ENCODE data around the gene SHMT2. TPM values are rescaled to one million over a fixed set of nuclear protein-coding genes. Genes with fewer than 3 reads are reported as not detected.
A peak's percentile ranks its signal among the peaks of the same experiment; 100 is the strongest.

The SHMT2 gene
- total and polyA plus RNA-seq, 5 donors from 2014 or later = 108 to 300 (median 219) TPM

GRCh38 chr12:57212701-57213057, 16.8 kb upstream of the SHMT2 start:
- Mint-ChIP-seq H3K27ac (no peak overlapping the region), H3K27me3 (peaks cover 41% of the 10 kb centered on the region), H3K36me3 (no peaks in the 10 kb centered on the region), H3K4me1 (peaks cover 4 to 40% (median 27%) of the 10 kb centered on the region in 4 donors), H3K4me3 (no peak overlapping the region), H3K9me3 (peaks cover 0 to 2% (median 0%) of the 10 kb centered on the region in 7 donors)
- DNase-seq (no peak), ATAC-seq (ENCODE audit: low read depth in 2 of 2) (no peak)
- Histone ChIP-seq H3K36me3 (ENCODE audit: control insufficient read depth, insufficient read depth, low read length) (no peaks in the 10 kb centered on the region), H3K27me3 (ENCODE audit: control insufficient read depth, insufficient read depth, low read length) (peaks cover 23% of the 10 kb centered on the region), H3K9me3 (ENCODE audit: control insufficient read depth in 2 of 2, low read length in 2 of 2) (no peaks in the 10 kb centered on the region), H3K4me3 (ENCODE audit: low read depth, low read length) (no peak overlapping the region), H3K27ac (ENCODE audit: insufficient read depth, low read length, poor library complexity, severe bottlenecking) (no peak overlapping the region), H3K4me1 (ENCODE audit: control insufficient read depth, insufficient read depth, low read length, poor library complexity, severe bottlenecking) (peaks cover 43% of the 10 kb centered on the region)

GRCh38 chr12:57213058-57213715, 16.3 kb upstream of the SHMT2 start:
- H3K4me3 Mint-ChIP-seq = peak overlapping the region in 3 of 4 donors; percentile 28 to 58 (median 55)
- DNase-seq (peak; percentile 77 to 83 (median 82)), ATAC-seq (ENCODE audit: low read depth in 2 of 2) (peak; percentile 69 to 76)
- Histone ChIP-seq H3K4me3 (ENCODE audit: low read depth, low read length) (no peak overlapping the region), H3K27ac (ENCODE audit: insufficient read depth, low read length, poor library complexity, severe bottlenecking) (no peak overlapping the region), H3K9me3 (ENCODE audit: control insufficient read depth in 2 of 2, low read length in 2 of 2) (no peaks in the 10 kb centered on the region), H3K27me3 (ENCODE audit: control insufficient read depth, insufficient read depth, low read length) (peaks cover 24% of the 10 kb centered on the region), H3K36me3 (ENCODE audit: control insufficient read depth, insufficient read depth, low read length) (no peaks in the 10 kb centered on the region), H3K4me1 (ENCODE audit: control insufficient read depth, insufficient read depth, low read length, poor library complexity, severe bottlenecking) (peaks cover 44% of the 10 kb centered on the region)
- H3K4me1 Mint-ChIP-seq = peaks cover 4 to 45% (median 31%) of the 10 kb centered on the region in 4 donors
- H3K27me3 Mint-ChIP-seq = peaks cover 46% of the 10 kb centered on the region
- H3K36me3 Mint-ChIP-seq = no peaks in the 10 kb centered on the region
- peaks cover 0 to 2% (median 0%) of the 10 kb centered on the region in 7 donors for H3K9me3 Mint-ChIP-seq
- H3K27ac Mint-ChIP-seq = no peak overlapping the region

- H3K27me3 ChIP-seq (ENCODE audit: control insufficient read depth, insufficient read depth, low read length) = peaks cover 31% of the 10 kb centered on the region
- Mint-ChIP-seq H3K4me1 (peaks cover 4 to 48% (median 35%) of the 10 kb centered on the region in 4 donors), H3K9me3 (peaks cover 0 to 3% (median 0%) of the 10 kb centered on the region in 7 donors)
Measured at GRCh38 chr12:57213763-57214397, 15.6 kb upstream of the SHMT2 start.

GRCh38 chr12:57214398-57214781, 15.1 kb upstream of the SHMT2 start:
- ATAC-seq (ENCODE audit: low read depth in 2 of 2) = peak; percentile 22 to 45
- Mint-ChIP-seq H3K9me3 (peaks cover 0 to 3% (median 0%) of the 10 kb centered on the region in 7 donors), H3K27ac (peak overlapping the region in 2 of 3 donors; percentile 31 to 82), H3K36me3 (no peaks in the 10 kb centered on the region), H3K4me1 (peaks cover 4 to 50% (median 35%) of the 10 kb centered on the region in 4 donors), H3K27me3 (peaks cover 58% of the 10 kb centered on the region), H3K4me3 (peak overlapping the region; percentile 48 to 82 (median 62))
- H3K27ac ChIP-seq (ENCODE audit: insufficient read depth, low read length, poor library complexity, severe bottlenecking) = no peak overlapping the region
- peaks cover 44% of the 10 kb centered on the region for H3K4me1 ChIP-seq (ENCODE audit: control insufficient read depth, insufficient read depth, low read length, poor library complexity, severe bottlenecking)
- no peaks in the 10 kb centered on the region for H3K9me3 ChIP-seq (ENCODE audit: control insufficient read depth in 2 of 2, low read length in 2 of 2)
- no peaks in the 10 kb centered on the region for H3K36me3 ChIP-seq (ENCODE audit: control insufficient read depth, insufficient read depth, low read length)
- DNase-seq = peak; percentile 60 to 74 (median 68)
- peaks cover 34% of the 10 kb centered on the region for H3K27me3 ChIP-seq (ENCODE audit: control insufficient read depth, insufficient read depth, low read length)
- H3K4me3 ChIP-seq (ENCODE audit: low read depth, low read length) = no peak overlapping the region

More at GRCh38 chr12:57213763-57214397, 15.6 kb upstream of the SHMT2 start:
- no peak overlapping the region for H3K27ac ChIP-seq (ENCODE audit: insufficient read depth, low read length, poor library complexity, severe bottlenecking)
- H3K36me3 ChIP-seq (ENCODE audit: control insufficient read depth, insufficient read depth, low read length) = no peaks in the 10 kb centered on the region
- no peaks in the 10 kb centered on the region for H3K36me3 Mint-ChIP-seq
- DNase-seq (peak in 1 of 3 donors; percentile 17), ATAC-seq (ENCODE audit: low read depth in 2 of 2) (no peak)
- H3K27me3 Mint-ChIP-seq = peaks cover 53% of the 10 kb centered on the region
- H3K27ac Mint-ChIP-seq = peak overlapping the region in 1 of 3 donors; percentile 31
- H3K4me3 Mint-ChIP-seq = peak overlapping the region; percentile 48 to 82 (median 62)
- H3K4me3 ChIP-seq (ENCODE audit: low read depth, low read length) = no peak overlapping the region
- H3K9me3 ChIP-seq (ENCODE audit: control insufficient read depth in 2 of 2, low read length in 2 of 2) = no peaks in the 10 kb centered on the region
- peaks cover 44% of the 10 kb centered on the region for H3K4me1 ChIP-seq (ENCODE audit: control insufficient read depth, insufficient read depth, low read length, poor library complexity, severe bottlenecking)

- H3K9me3 ChIP-seq (ENCODE audit: control insufficient read depth in 2 of 2, low read length in 2 of 2) = no peaks in the 10 kb centered on the region
- Mint-ChIP-seq H3K27me3 (peaks cover 64% of the 10 kb centered on the region), H3K4me3 (peak overlapping the region in 3 of 4 donors; percentile 55 to 85 (median 76)), H3K27ac (peak overlapping the region in 2 of 3 donors; percentile 75 to 82), H3K9me3 (peaks cover 0 to 3% (median 0%) of the 10 kb centered on the region in 7 donors), H3K4me1 (peaks cover 4 to 53% (median 37%) of the 10 kb centered on the region in 4 donors), H3K36me3 (no peaks in the 10 kb centered on the region)
- peaks cover 38% of the 10 kb centered on the region for H3K27me3 ChIP-seq (ENCODE audit: control insufficient read depth, insufficient read depth, low read length)
- ATAC-seq (ENCODE audit: low read depth in 2 of 2) (no peak), DNase-seq (no peak)
- H3K27ac ChIP-seq (ENCODE audit: insufficient read depth, low read length, poor library complexity, severe bottlenecking) = no peak overlapping the region
- no peak overlapping the region for H3K4me3 ChIP-seq (ENCODE audit: low read depth, low read length)
- no peaks in the 10 kb centered on the region for H3K36me3 ChIP-seq (ENCODE audit: control insufficient read depth, insufficient read depth, low read length)
- H3K4me1 ChIP-seq (ENCODE audit: control insufficient read depth, insufficient read depth, low read length, poor library complexity, severe bottlenecking) = peaks cover 44% of the 10 kb centered on the region
Measured at GRCh38 chr12:57215065-57215464, 14.4 kb upstream of the SHMT2 start.

GRCh38 chr12:57215668-57216013, 13.9 kb upstream of the SHMT2 start:
- DNase-seq = peak in 2 of 3 donors; percentile 37 to 48
- peak overlapping the region; percentile 55 to 85 (median 76) for H3K4me3 Mint-ChIP-seq
- Histone ChIP-seq H3K27ac (ENCODE audit: insufficient read depth, low read length, poor library complexity, severe bottlenecking) (no peak overlapping the region), H3K27me3 (ENCODE audit: control insufficient read depth, insufficient read depth, low read length) (peaks cover 40% of the 10 kb centered on the region), H3K4me3 (ENCODE audit: low read depth, low read length) (peak overlapping the region; percentile 0), H3K4me1 (ENCODE audit: control insufficient read depth, insufficient read depth, low read length, poor library complexity, severe bottlenecking) (peaks cover 44% of the 10 kb centered on the region), H3K9me3 (ENCODE audit: control insufficient read depth in 2 of 2, low read length in 2 of 2) (no peaks in the 10 kb centered on the region), H3K36me3 (ENCODE audit: control insufficient read depth, insufficient read depth, low read length) (no peaks in the 10 kb centered on the region)
- peak overlapping the region in 1 of 3 donors; percentile 77 for H3K27ac Mint-ChIP-seq
- H3K27me3 Mint-ChIP-seq = peaks cover 65% of the 10 kb centered on the region
- no peak for ATAC-seq (ENCODE audit: low read depth in 2 of 2)
- H3K36me3 Mint-ChIP-seq = peaks cover under 1% of the 10 kb centered on the region
- peaks cover 0 to 3% (median 0%) of the 10 kb centered on the region in 7 donors for H3K9me3 Mint-ChIP-seq
- H3K4me1 Mint-ChIP-seq = peaks cover 4 to 54% (median 38%) of the 10 kb centered on the region in 4 donors

GRCh38 chr12:57216014-57216911, 13.2 kb upstream of the SHMT2 start, which contains the start of gene NXPH4:
Gene NXPH4 (plus strand): TSS chr12:57216794. CDS start chr12:57216970, 176 bp downstream.
- no peak within 1 kb of the TSS for H3K27ac ChIP-seq (ENCODE audit: insufficient read depth, low read length, poor library complexity, severe bottlenecking)
- peak within 1 kb of the TSS; percentile 0 for H3K4me3 ChIP-seq (ENCODE audit: low read depth, low read length)
- H3K36me3 ChIP-seq (ENCODE audit: control insufficient read depth, insufficient read depth, low read length) = no peaks in the 10 kb centered on the region
- Mint-ChIP-seq H3K4me1 (peaks cover 4 to 61% (median 39%) of the 10 kb centered on the region in 4 donors), H3K9me3 (peaks cover 0 to 3% (median 0%) of the 10 kb centered on the region in 7 donors), H3K27ac (peak within 1 kb of the TSS in 1 of 3 donors; percentile 77), H3K36me3 (peaks cover 3% of the 10 kb centered on the region), H3K4me3 (peak within 1 kb of the TSS; percentile 83 to 90 (median 85)), H3K27me3 (peaks cover 71% of the 10 kb centered on the region)
- peaks cover 46% of the 10 kb centered on the region for H3K4me1 ChIP-seq (ENCODE audit: control insufficient read depth, insufficient read depth, low read length, poor library complexity, severe bottlenecking)
- DNase-seq (peak; percentile 34 to 66 (median 35)), ATAC-seq (ENCODE audit: low read depth in 2 of 2) (peak; percentile 17 to 39)
- H3K9me3 ChIP-seq (ENCODE audit: control insufficient read depth in 2 of 2, low read length in 2 of 2) = no peaks in the 10 kb centered on the region
- peaks cover 44% of the 10 kb centered on the region for H3K27me3 ChIP-seq (ENCODE audit: control insufficient read depth, insufficient read depth, low read length)

Data from CD4-positive, CD25-positive, alpha-beta regulatory T cell (primary cell).